Cerebellar nuclear complex (tissue), 1 donor: ENCODE data around the gene KCTD19.
"Not testable (repeated sequence)": the region's sequence is repeated elsewhere in the genome, so short reads cannot be mapped to it uniquely, and the experiment has no call there.

Experiments used
- DNase-seq, 2 experiments: peaks; one replicate each; lab custom pipeline; 2025; lab: John Stamatoyannopoulos, UW

Gene KCTD19

DNA sequence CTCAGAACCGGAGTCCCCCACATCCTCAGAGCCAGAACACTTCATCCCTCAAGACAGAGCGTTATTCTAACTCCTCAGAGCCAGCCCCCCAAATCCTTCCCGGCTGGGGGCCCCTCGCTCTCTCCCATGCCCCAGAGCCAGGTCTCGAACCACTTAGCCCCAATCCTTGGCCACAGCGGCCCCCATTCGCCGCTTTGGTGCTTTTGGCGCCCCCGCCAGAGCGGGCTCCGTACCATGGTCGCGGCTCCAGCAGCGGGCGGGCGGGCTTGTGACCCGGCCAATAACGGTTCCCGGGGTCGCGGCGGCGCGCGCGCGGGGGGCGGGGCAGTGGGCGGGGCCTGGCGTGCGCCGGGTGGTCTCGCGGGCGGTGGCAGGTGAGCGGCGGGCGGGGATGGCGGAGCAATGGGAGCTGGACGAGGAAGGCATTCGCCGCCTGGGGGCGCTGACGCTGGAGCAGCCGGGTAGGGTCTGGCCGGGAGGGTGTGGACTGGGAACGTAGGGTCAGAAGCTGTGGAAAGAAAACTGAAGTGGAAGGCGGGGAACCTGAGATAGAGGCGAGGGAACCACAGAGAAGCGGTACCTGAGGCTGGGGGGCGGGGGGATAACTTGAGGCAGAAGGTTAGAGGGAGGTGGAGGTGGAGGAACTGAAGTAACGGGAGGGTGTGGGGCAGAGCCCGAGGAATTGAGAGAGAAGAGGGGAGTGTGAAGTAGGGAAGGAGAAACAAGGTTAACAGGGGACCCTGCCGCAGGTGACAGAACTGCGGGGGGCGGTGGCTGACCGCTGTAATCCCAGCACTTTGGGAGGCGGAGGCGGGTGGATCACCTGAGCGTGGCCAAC is at the start of gene KCTD19, which contains the start of gene LRRC36:
KCTD19 (minus strand) TSS at position 270 of the 838 bp plus-strand sequence; CDS start at position 236, 34 bp downstream.
LRRC36 (plus strand) TSS at position 344 of the 838 bp plus-strand sequence; CDS start at position 392, 48 bp downstream.
- no peak for DNase-seq

GRCh38 chr16:67376012-67376411 is 49.5 kb upstream of the KCTD19 start:
- not testable (repeated sequence) for DNase-seq

- no peak for DNase-seq
Measured at GRCh38 chr16:67372664-67373063, 46.1 kb upstream of the KCTD19 start.

DNA sequence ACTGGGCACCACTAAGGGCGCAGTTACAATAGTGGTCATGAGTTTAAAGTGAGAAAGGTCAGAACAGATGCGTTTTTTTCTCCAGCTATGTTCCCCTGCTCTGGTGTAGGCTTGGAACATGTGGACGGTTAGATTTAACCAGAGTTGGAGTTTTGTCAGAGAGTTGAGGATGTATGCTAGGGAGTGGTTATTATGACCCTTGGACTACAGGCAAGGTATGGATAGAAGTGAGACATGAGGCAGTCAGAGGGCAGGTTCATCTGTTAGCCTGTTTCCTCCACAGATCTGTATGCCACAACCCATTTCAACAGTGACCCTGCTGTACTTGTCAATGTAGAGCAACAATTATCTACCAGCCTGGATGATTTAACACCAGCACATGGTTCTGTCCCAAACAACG is 44.1 kb upstream of the KCTD19 start:
- no peak for DNase-seq

DNA sequence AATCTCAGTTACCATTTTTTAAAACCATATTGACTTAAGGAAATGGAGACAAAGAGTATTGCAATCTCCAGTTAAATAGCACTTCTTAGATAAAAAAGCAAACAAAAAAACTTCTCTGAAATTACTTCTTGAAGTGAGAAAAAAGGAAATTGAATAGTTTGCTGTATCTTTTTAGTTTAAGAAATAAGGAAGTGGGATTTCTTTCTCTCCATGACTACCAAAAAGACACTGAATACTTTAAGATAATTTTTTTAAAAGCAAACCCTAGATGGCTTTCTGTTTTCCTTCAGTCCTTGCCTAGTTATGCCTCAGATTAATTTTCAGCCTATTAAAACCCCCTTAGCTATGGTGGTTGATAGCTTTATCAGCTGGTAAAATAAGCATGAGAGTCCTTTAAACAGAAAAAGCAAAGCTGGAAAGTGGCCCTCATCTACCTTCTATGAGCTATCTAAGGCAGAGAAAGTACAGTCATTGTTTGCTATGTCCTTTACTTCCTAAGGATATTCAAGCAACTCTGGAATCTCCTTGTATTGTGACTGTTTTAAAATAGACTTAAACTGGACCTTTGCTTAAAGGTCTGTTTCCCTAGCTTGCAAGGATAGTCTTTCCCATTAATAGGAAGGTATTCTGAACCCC is 38.2 kb upstream of the KCTD19 start:
- DNase-seq: no peak

DNA sequence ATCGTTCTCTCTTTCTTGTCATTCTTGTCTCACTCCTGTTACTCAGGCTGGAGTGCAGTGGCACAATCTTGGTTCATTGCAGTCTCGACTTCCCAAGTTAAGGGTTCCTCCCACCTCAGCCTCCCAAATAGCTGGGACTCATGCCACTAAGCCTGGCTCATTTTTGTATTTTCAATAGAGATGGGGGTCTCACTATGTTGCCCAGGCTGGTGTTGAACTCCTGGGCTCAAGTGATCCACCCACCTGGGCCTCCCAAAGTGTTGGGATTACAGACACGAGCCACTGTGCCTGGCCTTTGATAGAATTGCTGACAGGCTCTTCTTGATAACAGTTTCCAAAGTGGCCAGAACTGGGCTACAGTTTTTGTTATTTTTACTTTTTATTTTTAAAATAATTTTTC is 34.5 kb upstream of the KCTD19 start:
- no peak for DNase-seq

GRCh38 chr16:67359540-67360269 is 33.2 kb upstream of the KCTD19 start:
- DNase-seq: not testable (repeated sequence)

- no peak for DNase-seq
Measured at GRCh38 chr16:67357561-67357960, 31.0 kb upstream of the KCTD19 start.

- no peak for DNase-seq
Measured at GRCh38 chr16:67356396-67356795, 29.9 kb upstream of the KCTD19 start.

DNA sequence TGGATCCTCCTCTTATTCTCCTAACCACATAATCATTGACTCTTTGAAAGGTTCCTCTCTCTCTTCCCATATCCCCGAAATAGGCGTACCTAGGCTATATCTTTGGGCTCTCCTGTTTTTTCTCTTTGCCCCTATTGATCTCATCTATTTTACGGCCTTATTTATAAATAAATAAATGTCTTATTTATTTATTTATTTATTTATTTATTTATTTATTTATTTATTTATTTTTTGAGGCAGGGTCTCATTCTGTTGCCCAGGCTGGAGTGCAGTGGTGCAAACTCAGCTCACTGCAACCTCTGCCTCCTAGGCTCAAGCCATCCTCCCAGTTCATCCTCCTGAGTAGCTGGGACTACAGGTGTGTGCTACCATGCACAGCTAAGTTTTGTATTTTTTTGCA is 25.9 kb upstream of the KCTD19 start:
- not testable (repeated sequence) for DNase-seq

DNA sequence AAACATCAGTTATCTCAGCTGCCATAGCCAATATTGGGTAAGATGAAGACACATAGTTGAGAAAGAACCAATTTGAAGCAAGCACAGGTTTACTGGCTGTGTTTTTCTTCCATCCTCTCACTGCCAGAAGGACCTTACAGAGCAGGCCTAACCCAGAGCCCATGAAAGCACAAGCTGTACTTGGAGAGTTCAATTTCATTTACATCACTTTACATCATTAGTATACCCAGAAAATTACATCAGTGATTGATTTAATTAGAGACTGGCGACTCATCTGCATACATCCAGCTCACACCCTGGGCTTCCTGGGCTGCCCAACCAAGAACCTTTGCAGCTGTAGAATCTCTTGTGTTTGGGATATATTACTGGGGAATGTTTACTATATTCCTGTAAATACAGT is 23.8 kb upstream of the KCTD19 start:
- no peak for DNase-seq

DNA sequence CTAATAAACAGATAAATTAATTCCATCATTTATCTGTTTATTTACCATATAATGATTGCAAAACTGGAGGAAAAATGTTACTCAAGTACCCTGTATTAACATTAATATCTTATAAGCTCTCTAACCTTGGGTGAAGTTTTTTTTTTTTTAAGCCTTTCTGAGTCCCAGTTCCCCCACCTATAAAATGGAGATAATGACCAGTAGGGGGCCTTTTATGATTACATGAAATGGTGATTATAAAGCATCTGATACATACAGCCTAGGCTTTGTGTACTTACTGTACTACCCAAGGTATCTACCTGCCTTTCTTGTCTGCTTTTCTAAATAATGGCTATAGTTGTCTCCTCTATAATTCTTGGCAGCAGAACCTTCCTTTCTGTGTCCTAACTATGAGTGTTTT is 22.6 kb upstream of the KCTD19 start:
- DNase-seq: no peak

GRCh38 chr16:67346341-67346740 is 19.8 kb upstream of the KCTD19 start:
- DNase-seq: no peak

- no peak for DNase-seq
Measured at GRCh38 chr16:67345401-67345800, 18.9 kb upstream of the KCTD19 start.

GRCh38 chr16:67342616-67343015 is 16.1 kb upstream of the KCTD19 start:
- DNase-seq: no peak

DNA sequence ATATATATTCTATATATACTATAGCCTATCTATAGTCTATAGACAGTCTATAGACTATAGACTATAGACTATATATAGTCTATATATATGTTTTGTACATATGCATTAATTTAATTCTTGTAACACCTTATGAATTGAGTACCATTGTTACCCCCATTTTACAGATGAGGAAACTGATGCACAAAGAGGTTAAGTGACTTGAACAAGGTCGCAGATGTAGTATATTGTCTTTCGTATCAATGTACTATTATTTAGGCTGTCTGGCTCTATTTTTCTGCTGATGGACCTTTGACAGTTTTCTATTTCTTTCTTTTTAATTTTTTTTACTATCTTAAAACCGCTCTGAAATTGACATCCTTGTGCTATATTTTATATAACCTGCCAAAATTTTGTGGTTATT is 14.7 kb upstream of the KCTD19 start:
- no peak for DNase-seq

DNA sequence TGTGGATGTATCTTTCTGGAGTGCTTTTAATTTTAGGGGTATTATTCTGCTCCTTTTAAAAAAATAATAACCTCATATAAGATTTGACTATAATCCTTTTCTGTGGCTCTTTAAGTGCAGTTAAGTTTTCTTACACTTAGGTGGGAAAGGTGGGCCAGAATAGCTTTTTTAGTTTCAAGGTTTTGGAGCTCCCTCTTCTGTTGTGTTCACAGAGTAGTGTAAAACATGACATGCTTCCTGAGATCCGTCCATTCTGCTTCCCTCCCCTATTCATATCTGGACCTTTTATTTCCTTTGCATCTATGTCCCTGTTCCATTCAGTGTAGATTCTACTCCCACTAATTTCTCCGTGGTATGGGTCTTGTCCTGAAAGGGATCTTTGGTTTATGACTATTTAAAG is 12.9 kb upstream of the KCTD19 start:
- no peak for DNase-seq

DNA sequence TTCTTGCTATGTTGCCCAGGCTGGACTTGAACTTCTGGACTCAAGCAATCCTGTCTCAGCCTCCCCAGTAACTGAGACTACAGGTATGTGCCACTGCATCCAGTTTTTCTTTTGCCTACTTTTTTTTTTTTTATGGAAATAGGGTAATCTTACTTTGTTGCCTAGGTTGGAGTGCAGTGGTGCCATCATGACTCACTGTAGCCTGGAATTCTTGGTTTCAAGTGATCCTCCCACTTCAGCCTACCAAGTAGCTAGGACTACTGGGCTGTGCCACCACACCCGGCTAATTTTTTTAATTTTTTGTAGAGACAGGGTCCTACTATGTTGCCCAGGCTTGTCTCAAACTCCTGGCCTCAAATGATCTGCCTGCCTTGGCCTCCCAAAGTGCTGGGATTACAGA is 10.1 kb upstream of the KCTD19 start:
- no peak for DNase-seq

GRCh38 chr16:67336116-67336515 is 9.6 kb upstream of the KCTD19 start:
- no peak for DNase-seq

DNA sequence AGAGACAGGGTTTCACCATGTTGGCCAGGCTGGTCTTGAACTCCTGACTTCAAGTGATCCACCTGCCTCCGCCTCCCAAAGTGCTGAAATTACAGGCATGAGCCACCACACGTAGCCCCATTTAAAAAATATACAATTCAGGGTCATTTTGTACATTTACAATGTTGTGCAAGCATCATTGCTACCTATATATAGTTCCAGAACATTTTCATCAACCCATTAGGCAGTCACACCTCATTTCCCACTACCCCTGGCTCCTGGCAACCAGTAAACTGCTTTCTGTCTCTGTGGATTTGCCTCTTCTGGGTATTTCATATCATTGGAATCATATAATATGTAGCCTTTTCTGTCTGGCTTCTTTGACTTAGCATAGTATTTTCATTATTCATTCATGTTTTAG is 6.8 kb upstream of the KCTD19 start:
- DNase-seq: no peak

DNA sequence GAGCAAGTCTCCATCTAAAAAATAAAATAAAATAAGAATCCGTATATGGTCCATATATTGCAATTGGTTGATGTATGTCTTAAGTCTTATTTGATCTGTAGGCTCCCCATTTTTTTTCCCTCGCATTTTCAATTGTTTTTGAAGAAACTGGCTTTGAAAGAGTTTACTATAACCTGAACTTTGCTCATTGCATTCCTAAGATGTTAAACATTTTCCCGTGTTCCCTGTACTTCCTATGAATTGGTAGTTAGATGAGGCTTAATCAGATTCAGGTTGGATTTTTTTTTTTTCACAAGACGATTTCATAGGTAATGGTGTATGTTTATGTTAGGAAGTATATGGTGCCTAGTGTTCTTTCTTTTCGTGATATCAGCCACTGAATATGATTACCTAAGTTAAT is 3.4 kb upstream of the KCTD19 start:
- DNase-seq: no peak

- no peak for DNase-seq
Measured at GRCh38 chr16:67327743-67328142, 1.2 kb upstream of the KCTD19 start.

GRCh38 chr16:67326115-67326471 is 448 bp downstream of the KCTD19 start:
- DNase-seq: no peak
